ENCODE measurements around the gene PHAF1.

Gene PHAF1

DNA sequence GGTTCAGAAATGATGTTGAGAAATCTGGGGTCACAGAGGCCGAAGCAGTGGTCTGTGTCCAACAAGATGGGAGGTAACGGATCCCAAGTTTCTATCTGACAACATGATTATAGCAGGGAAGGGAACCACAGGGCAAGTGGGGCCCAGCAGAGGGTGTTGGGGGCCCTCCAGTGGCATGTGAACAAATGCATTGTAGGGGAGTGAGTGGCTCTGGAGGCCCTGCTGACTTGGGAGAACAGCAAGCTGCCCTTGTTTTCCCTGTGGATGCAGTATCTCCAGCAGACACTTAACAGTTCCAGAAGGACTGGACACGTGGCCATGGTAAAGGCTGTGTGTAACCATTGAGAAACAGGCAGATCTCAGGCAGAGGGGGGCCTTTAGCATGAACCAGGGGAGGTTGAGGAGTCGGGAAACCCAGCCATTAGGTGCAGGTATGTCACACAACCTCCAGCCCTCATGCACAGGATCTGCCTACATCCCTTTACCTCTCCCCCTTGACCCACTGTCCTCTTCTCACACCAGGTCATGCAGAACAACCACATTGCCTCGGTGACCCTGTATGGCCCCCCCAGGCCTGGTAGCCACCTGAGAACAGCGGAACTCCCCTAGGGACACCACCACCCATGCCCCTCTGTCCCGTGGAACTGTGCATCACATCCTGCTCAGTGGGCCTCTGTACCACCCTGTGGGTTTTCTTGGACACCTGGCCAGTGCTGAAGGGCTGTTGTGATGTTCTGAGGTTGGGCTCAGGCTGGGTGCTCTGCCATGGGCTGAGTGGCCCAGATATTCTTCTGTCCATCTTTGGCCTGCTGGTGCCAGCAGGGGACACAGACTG is 37.0 kb downstream of the PHAF1 start:
- in situ Hi-C loops (cut with HindIII; ENCODE audit: low sequenced_read_pairs), result no loop called here

DNA sequence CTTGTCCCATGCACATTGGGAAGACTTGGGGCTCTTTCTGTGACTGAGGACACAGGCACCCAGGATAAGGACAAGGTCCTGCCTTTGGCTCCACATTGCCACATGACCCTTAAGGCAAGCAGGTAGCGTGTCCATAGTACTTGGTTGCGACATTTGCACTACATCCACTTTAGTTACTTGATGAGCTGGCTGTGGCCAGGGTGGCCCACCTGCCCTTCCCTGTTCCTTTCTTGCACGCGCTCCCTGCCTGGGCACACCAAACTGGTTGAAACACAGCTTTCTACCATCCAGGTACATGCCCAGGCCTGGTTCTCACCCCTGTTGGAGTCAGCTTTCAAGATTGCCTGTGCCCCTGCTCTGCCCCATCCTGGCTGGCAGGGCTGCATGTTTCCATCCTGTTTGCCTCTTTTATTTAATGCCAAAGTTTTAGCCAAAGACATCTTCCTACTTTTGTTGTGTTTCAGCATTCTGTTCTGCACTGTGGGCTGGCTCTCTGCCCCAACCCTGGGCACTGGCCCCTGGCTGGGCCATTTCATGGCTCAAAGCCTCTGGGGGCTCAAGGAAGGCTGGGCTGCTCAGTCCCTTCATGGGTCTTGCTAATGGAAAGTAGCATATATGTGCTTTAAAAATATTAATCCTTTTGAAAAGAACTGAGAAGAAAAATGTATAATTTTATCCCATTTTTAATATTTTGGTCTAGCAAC is 37.8 kb downstream of the PHAF1 start:
- in situ Hi-C loops (cut with HindIII; ENCODE audit: low sequenced_read_pairs), result no loop called here

DNA sequence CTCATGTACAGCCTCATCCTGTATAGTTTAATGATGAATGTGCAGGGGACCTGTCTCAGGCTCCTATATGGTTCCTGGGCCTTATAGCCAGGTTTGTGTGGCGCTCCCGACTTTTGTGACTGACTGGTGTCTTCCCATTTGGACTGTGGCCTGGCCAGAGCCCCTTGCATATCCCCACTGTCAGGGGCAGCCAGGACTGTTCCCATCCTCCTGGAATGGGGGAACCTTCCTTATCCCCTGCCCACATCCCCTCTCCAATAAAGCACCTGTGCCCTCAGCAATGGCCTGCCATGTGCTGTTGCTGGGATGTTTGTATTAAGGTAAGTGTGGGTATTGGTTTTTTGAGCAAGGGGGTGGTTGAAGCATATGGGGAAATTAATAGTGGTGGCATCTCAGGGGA is 38.5 kb downstream of the PHAF1 start:
- in situ Hi-C loops (cut with HindIII; ENCODE audit: low sequenced_read_pairs), result no loop called here

GRCh38 chr16:67148656-67149275 is 39.0 kb downstream of the PHAF1 start:
- in situ Hi-C loops (cut with HindIII; ENCODE audit: low sequenced_read_pairs), result no loop called here

- in situ Hi-C loops (cut with HindIII; ENCODE audit: low sequenced_read_pairs), result no loop called here
These were observed 39.7 kb downstream of the PHAF1 start for GRCh38 chr16:67149276-67150046.

- in situ Hi-C loops (cut with HindIII; ENCODE audit: low sequenced_read_pairs), result no loop called here
These were observed 40.5 kb downstream of the PHAF1 start for GRCh38 chr16:67150047-67150832.

DNA sequence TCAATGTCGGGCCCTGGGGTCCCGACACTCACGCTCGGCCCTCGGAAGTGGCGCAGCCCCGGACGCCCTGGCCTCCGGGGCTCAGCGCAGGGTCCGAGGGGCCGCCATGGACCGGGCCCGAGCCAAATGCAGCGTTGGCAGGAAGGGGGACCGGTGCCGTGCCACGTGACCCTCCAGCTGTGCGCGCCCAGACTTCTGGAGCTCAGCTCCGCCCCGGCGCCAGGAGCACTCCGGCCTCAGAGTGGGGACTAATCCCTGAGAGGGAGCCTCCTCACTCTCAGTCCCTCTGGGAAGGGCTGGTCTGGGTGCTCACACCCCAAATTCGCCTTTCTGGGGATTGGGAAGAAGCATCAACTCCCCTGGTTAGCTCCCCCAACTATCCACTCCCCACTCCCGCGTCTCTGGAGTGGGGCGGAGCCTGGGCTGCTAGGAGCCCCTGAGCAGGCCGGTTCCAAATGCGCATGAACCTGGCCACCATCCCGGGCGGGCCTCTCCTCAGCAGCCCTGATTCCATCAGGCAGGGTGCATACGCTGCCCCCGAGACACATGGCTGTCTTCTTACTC is 41.2 kb downstream of the PHAF1 start, which contains the start of gene B3GNT9:
TSS of gene B3GNT9 (minus strand) at position 166 of the 564 bp plus-strand sequence. CDS start 513 bp downstream, outside the sequence.
- in situ Hi-C loops (cut with HindIII; ENCODE audit: low sequenced_read_pairs), result no loop called here

GRCh38 chr16:67151431-67152097 is 41.8 kb downstream of the PHAF1 start:
- in situ Hi-C loops (cut with HindIII; ENCODE audit: low sequenced_read_pairs), result no loop called here

GRCh38 chr16:67154578-67155294 is 45.0 kb downstream of the PHAF1 start:
- in situ Hi-C loops (cut with HindIII; ENCODE audit: low sequenced_read_pairs), result no loop called here

DNA sequence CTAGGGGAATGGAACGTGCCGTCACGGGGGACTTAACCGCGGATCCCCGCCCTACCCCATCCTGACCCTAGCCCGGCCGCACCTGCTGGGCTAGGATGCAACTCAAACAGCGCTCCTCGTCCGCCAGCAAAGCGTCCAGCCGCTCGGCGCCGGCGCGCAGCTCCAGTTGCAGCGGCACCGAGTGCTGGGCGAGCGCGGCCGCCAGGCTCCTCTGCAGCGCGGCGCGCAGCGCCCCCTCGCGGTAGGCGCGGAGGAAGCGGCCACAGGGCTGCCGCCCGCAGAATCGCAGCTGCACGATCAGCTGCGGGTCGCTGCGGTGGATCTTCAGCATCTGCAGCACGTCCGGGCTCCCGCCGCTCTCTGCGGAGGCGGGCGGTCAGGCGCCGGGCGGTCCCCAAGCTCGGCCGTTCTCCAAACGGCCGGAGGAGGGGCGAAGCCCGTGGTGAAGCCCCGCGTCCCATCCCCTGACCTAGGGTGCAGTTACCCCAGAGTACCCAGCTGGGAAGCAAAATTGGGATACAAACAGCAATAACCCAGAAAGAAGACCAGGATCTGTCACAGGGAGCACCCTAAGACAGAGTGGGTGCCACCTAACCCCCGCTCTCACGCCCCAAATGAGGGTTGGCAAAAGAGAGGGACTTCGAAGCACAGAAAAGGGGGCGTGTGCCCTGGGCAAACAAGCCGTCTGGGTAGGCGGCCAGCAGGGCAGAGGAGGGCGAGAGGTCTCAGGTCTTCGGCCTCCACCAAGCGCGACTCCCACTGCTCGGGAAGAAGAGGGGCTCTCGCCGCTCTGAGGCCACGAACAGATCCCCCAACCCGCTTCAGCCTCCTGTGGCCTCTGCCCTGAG is 45.8 kb downstream of the PHAF1 start:
- in situ Hi-C loops (cut with HindIII; ENCODE audit: low sequenced_read_pairs), result no loop called here

DNA sequence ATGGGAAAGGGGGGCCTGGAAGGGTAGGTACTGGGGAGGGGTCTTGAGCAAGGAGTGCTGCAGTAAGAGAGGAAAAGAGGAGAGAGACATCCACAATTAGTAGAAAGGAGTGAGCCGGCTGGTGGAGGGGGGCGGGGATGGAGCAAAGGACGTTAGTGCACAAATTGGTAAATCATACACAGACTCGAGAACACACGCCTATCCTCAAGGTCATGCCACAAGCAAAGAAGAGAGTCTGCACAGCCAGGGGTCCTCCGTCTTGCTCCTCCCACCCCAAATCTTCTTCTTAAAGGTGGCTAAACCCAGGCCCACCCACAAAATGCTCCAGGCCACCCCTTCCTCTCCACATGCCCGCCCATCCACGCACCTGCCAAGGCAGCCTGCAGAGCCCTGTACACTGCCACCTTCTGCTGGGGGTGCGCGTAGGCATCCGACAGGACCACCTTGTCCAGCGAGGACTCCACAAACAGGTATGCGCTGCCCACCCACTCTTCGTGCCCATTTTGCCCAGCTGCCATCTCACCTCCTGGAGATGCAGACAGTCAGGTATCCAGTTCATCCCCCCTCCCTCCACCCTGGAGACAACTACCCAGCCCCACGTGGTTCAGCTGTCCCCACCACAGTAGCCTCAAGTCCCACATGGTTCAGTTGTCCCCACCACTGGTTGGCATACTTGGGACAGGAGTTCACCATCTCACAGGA is 46.6 kb downstream of the PHAF1 start:
- in situ Hi-C loops (cut with HindIII; ENCODE audit: low sequenced_read_pairs), result no loop called here

GRCh38 chr16:67157106-67157748 is 47.5 kb downstream of the PHAF1 start:
- in situ Hi-C loops (cut with HindIII; ENCODE audit: low sequenced_read_pairs), result no loop called here

- in situ Hi-C loops (cut with HindIII; ENCODE audit: low sequenced_read_pairs), result no loop called here
These were observed 48.3 kb downstream of the PHAF1 start for GRCh38 chr16:67157892-67158635.

DNA sequence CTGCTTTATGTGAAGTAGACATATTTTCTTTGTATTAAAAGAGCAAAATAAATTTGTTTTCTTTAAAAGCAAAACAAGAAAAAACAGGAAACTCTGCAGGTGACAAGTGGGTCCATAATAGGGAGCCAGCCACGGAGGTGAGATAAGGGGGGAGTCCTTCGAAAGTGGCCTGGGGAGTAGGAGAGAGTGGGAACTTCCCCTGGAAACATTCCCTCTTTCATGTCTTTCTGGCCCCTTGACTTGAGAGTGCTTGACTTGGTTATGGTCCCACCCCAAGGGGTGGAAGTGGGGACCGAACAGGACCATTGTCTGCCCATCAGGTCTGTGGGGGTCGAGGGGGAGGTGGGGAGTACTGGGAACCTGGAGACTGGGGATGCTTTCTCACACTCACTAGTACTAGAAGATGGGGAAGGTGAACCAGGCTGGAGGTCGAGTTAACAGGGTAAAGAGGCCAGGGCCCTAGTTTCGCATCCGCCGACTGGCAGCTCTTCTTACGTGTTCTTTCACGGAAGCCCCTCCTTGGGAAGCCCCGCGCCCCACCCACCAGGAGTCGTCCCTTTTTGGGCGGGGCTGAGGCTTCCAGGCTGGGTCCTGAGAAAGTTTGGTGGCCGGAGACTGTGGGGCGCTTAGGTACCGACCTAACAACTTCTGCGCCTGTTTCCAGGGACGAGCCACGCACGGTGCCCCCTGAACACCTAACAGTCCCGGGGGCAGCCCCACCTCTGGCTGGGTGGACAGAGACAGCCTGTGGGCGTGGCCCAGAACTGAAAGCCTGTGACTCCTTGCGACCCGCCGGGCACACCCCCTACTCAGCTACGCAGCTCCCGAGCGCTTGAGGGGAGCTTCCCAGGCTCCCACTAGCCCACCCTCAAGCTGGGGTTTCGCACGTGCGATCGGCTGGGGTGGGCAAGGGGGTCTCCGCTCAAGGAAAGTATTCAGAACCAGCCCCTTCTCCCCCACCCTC is 49.2 kb downstream of the PHAF1 start:
- in situ Hi-C loops (cut with HindIII; ENCODE audit: low sequenced_read_pairs), result no loop called here

DNA sequence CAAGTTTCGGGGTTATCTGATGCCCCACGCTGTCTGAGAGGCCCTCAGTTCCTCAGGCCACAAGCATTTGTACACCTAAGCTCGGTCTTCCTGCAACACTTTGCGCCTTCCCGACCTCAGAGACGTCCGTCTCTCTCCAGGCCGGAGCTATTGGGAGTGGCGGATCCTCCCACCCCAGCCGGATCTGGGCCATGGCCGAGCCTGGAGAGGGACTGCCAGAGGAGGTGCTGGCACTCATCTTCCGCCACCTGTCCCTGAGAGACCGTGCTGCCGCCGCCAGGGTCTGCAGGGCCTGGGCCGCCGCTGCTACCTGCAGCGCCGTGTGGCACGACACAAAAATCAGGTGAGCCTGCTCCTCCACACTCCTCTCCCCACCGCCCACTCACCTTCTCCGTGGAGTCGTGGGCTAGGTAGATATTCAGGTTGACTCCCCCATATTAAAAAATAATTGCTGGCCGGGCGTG is 51.9 kb downstream of the PHAF1 start:
- in situ Hi-C loops (cut with HindIII; ENCODE audit: low sequenced_read_pairs), result no loop called here

Measured in DLD1 (cell line).